ENCODE data around the gene IGLL5.
A peak's percentile ranks its signal among the peaks of the same experiment; 100 is the strongest.
"Not testable (repeated sequence)": the region's sequence is repeated elsewhere in the genome, so short reads cannot be mapped to it uniquely, and the experiment has no call there.

Gene IGLL5

GRCh38 chr22:22902247-22903001 lies 14.8 kb downstream of the IGLL5 start:
- no peak for DNase-seq

- DNase-seq = no peak
Measured at GRCh38 chr22:22903355-22903777, 15.8 kb downstream of the IGLL5 start.

- DNase-seq = not testable (repeated sequence)
Measured at GRCh38 chr22:22903781-22904192, 16.2 kb downstream of the IGLL5 start.

GRCh38 chr22:22904736-22905135 lies 17.1 kb downstream of the IGLL5 start:
- DNase-seq = not testable (repeated sequence)

- not testable (repeated sequence) for DNase-seq
Measured at GRCh38 chr22:22906391-22906790, 18.8 kb downstream of the IGLL5 start.

GRCh38 chr22:22906907-22907550 lies 19.4 kb downstream of the IGLL5 start:
- DNase-seq = no peak

- DNase-seq = no peak
Measured at GRCh38 chr22:22907551-22908494, 20.2 kb downstream of the IGLL5 start.

- no peak for DNase-seq
Measured at GRCh38 chr22:22908495-22908861, 20.9 kb downstream of the IGLL5 start.

- DNase-seq = no peak
Measured at GRCh38 chr22:22908941-22909604, 21.5 kb downstream of the IGLL5 start.

- no peak for DNase-seq
Measured at GRCh38 chr22:22909605-22910271, 22.1 kb downstream of the IGLL5 start.

- DNase-seq = no peak
Measured at GRCh38 chr22:22910272-22911240, 22.9 kb downstream of the IGLL5 start.

GRCh38 chr22:22911327-22912134 lies 23.9 kb downstream of the IGLL5 start:
- DNase-seq = no peak

GRCh38 chr22:22912135-22912987 lies 24.7 kb downstream of the IGLL5 start:
- no peak for DNase-seq

- DNase-seq = no peak
Measured at GRCh38 chr22:22912988-22913253, 25.3 kb downstream of the IGLL5 start.

- DNase-seq = peak; percentile 13
Measured at GRCh38 chr22:22913989-22914388, 26.4 kb downstream of the IGLL5 start.

- DNase-seq = no peak
Measured at GRCh38 chr22:22914726-22915669, 27.4 kb downstream of the IGLL5 start.

- no peak for DNase-seq
Measured at GRCh38 chr22:22915670-22916035, 28.0 kb downstream of the IGLL5 start.
